ENCODE measurements around the gene SEC14L1.

Gene SEC14L1

GRCh38 chr17:77164483-77165091, 23.8 kb downstream of the SEC14L1 start:
- DNase-seq, result no peak

GRCh38 chr17:77165577-77165976, 24.8 kb downstream of the SEC14L1 start:
- no peak for DNase-seq

- DNase-seq, result no peak
Measured at GRCh38 chr17:77167472-77168306, 26.9 kb downstream of the SEC14L1 start.

- DNase-seq, result no peak
Measured at GRCh38 chr17:77173104-77173503, 32.3 kb downstream of the SEC14L1 start.

GRCh38 chr17:77174928-77175661, 34.3 kb downstream of the SEC14L1 start:
- DNase-seq, result no peak

- no peak for DNase-seq
Measured at GRCh38 chr17:77177002-77177741, 36.4 kb downstream of the SEC14L1 start.

- no peak for DNase-seq
Measured at GRCh38 chr17:77178050-77178449, 37.3 kb downstream of the SEC14L1 start.

- DNase-seq, result no peak
Measured at GRCh38 chr17:77178563-77178962, 37.8 kb downstream of the SEC14L1 start.

GRCh38 chr17:77180503-77181357, 40.0 kb downstream of the SEC14L1 start:
- no peak for DNase-seq

GRCh38 chr17:77182205-77183172, 41.7 kb downstream of the SEC14L1 start:
- no peak for DNase-seq

GRCh38 chr17:77184474-77184873, 43.7 kb downstream of the SEC14L1 start:
- no peak for DNase-seq

- DNase-seq, result no peak
Measured at GRCh38 chr17:77185137-77185536, 44.4 kb downstream of the SEC14L1 start.

- no peak for DNase-seq
Measured at GRCh38 chr17:77186141-77186604, 45.4 kb downstream of the SEC14L1 start.

GRCh38 chr17:77188084-77189066, 47.6 kb downstream of the SEC14L1 start:
- DNase-seq, result peak; percentile 67

GRCh38 chr17:77189148-77189547, 48.4 kb downstream of the SEC14L1 start:
- DNase-seq, result no peak

- DNase-seq, result no peak
Measured at GRCh38 chr17:77190576-77190975, 49.8 kb downstream of the SEC14L1 start.

- DNase-seq, result no peak
Measured at GRCh38 chr17:77191244-77191643, 50.5 kb downstream of the SEC14L1 start.

GRCh38 chr17:77193653-77194052, 52.9 kb downstream of the SEC14L1 start:
- DNase-seq, result no peak

- no peak for DNase-seq
Measured at GRCh38 chr17:77194179-77194578, 53.4 kb downstream of the SEC14L1 start.
